Embryonic facial prominence (tissue), 1 donor: ENCODE results near the gene PPP2R5B.

Experiments used
- DNase-seq: peaks from one replicate; pipeline ENCODE4 v3.0.0-alpha.2; 2016; ENCODE audit errors: extremely low spot score

PPP2R5B gene

GRCh38 chr11:64923944-64924909 is at the start of gene PPP2R5B:
TSS of gene PPP2R5B (plus strand) at chr11:64924689. CDS start at chr11:64925735, 1,046 bp downstream.
- DNase-seq: peak; percentile 84

- DNase-seq: no peak
Measured at GRCh38 chr11:64875369-64876228, 48.9 kb upstream of the PPP2R5B start.

- no peak for DNase-seq
Measured at GRCh38 chr11:64876229-64876750, 48.2 kb upstream of the PPP2R5B start.

- DNase-seq: no peak
Measured at GRCh38 chr11:64876835-64877341, 47.6 kb upstream of the PPP2R5B start.

GRCh38 chr11:64877390-64878222 is 46.9 kb upstream of the PPP2R5B start:
- DNase-seq: no peak

- no peak for DNase-seq
Measured at GRCh38 chr11:64878223-64878493, 46.3 kb upstream of the PPP2R5B start.

- peak; percentile 96 for DNase-seq
Measured at GRCh38 chr11:64878494-64879243, 45.8 kb upstream of the PPP2R5B start, which contains the start of gene EHD1. TSS of gene EHD1 (minus strand) at chr11:64878621. CDS start at chr11:64878464, 157 bp downstream.

- DNase-seq: no peak
Measured at GRCh38 chr11:64879244-64879900, 45.1 kb upstream of the PPP2R5B start.

- DNase-seq: no peak
Measured at GRCh38 chr11:64880240-64881001, 44.1 kb upstream of the PPP2R5B start.

- no peak for DNase-seq
Measured at GRCh38 chr11:64881476-64881875, 43.0 kb upstream of the PPP2R5B start.

GRCh38 chr11:64882243-64882642 is 42.2 kb upstream of the PPP2R5B start:
- DNase-seq: no peak

- no peak for DNase-seq
Measured at GRCh38 chr11:64883575-64883974, 40.9 kb upstream of the PPP2R5B start.

GRCh38 chr11:64884019-64884418 is 40.5 kb upstream of the PPP2R5B start:
- DNase-seq: no peak

GRCh38 chr11:64885367-64886286 is 38.9 kb upstream of the PPP2R5B start:
- no peak for DNase-seq

- DNase-seq: no peak
Measured at GRCh38 chr11:64887234-64887756, 37.2 kb upstream of the PPP2R5B start.

GRCh38 chr11:64887757-64888405 is 36.6 kb upstream of the PPP2R5B start:
- DNase-seq: no peak

- DNase-seq: no peak
Measured at GRCh38 chr11:64888406-64888728, 36.1 kb upstream of the PPP2R5B start.
